CD4-positive, alpha-beta memory T cell (primary cell): ENCODE data around the gene SLC35A3. TPM values are rescaled to one million over a fixed set of nuclear protein-coding genes. Genes with fewer than 3 reads are reported as not detected.

Experiments used
- CTCF ChIA-PET: fragments of 350-600 bp; sonication (Branson Sonifier 250); formaldehyde crosslinking; loops from one replicate; lab custom pipeline; 2021; ENCODE audit warnings: inconsistent platforms; ENCODE audit not compliant: partially characterized antibody; lab: Charles Lee
- POLR2A ChIA-PET: fragments of 350-600 bp; sonication (Branson Sonifier 250); formaldehyde crosslinking; loops from one replicate; lab custom pipeline; 2021; ENCODE audit not compliant: partially characterized antibody; lab: Charles Lee
- DNase-seq, 5 donors: peaks; one replicate each; pipeline versions ENCODE4 v3.0.0 to v3.0.0-alpha.2; 2020 to 2022; ENCODE audit warnings: mixed read lengths in 1 of 5
- H3K27ac ChIP-seq: one replicate; pipeline ENCODE4 v1.7.0; 2013; ENCODE audit warnings: low read depth, low read length
- H3K27me3 ChIP-seq: 2 replicates; pipeline ENCODE4 v1.7.0; 2013; ENCODE audit warnings: mild to moderate bottlenecking, low read length, moderate library complexity; ENCODE audit not compliant: insufficient read depth
- H3K36me3 ChIP-seq: 2 replicates; pipeline ENCODE4 v1.7.0; 2013; ENCODE audit warnings: mild to moderate bottlenecking, low read length, moderate library complexity; ENCODE audit not compliant: insufficient read depth
- H3K4me1 ChIP-seq: 2 replicates; pipeline ENCODE4 v1.7.0; 2013; ENCODE audit warnings: mild to moderate bottlenecking, low read length, moderate library complexity; ENCODE audit not compliant: insufficient read depth
- H3K4me3 ChIP-seq, 2 donors: one replicate each; pipeline ENCODE4 v1.7.0; 2013; ENCODE audit warnings: low read length in 2 of 2, mild to moderate bottlenecking in 1 of 2
- H3K9me3 ChIP-seq, 2 donors: one replicate each; pipeline ENCODE4 v1.7.0; 2013; ENCODE audit warnings: low read length in 2 of 2, control low read depth in 1 of 2; ENCODE audit not compliant: control insufficient read depth in 1 of 2
- H3K27ac Mint-ChIP-seq, 7 donors: one replicate each; pipeline ENCODE4 v1.8.0; 2020 to 2021; ENCODE audit warnings: mixed read lengths in 7 of 7, mild to moderate bottlenecking in 6 of 7, inconsistent platforms in 3 of 7, moderate library complexity in 3 of 7
- H3K27me3 Mint-ChIP-seq, 2 donors: one replicate each; pipeline ENCODE4 v1.8.0; 2020 to 2021; ENCODE audit warnings: mixed read lengths in 2 of 2
- H3K36me3 Mint-ChIP-seq, 2 donors: one replicate each; pipeline ENCODE4 v1.8.0; 2020 to 2021; ENCODE audit warnings: mixed read lengths in 2 of 2, inconsistent platforms in 1 of 2, mild to moderate bottlenecking in 1 of 2
- H3K4me1 Mint-ChIP-seq, 4 donors: one replicate each; pipeline ENCODE4 v1.8.0; 2020 to 2021; ENCODE audit warnings: mixed read lengths in 4 of 4, mild to moderate bottlenecking in 1 of 4
- H3K4me3 Mint-ChIP-seq, 8 donors: one replicate each; pipeline ENCODE4 v1.8.0; 2020 to 2021; ENCODE audit warnings: mixed read lengths in 8 of 8, mild to moderate bottlenecking in 7 of 8, moderate library complexity in 6 of 8, inconsistent platforms in 3 of 8
- H3K9me3 Mint-ChIP-seq, 8 donors: one replicate each; pipeline ENCODE4 v1.8.0; 2020 to 2021; ENCODE audit warnings: mixed read lengths in 8 of 8, mild to moderate bottlenecking in 5 of 8, inconsistent platforms in 3 of 8, moderate library complexity in 1 of 8
- intact Hi-C: fragments of 100-400 bp; cut with micrococcal nuclease; formaldehyde crosslinking; loops from one replicate; pipeline ENCODE4 v1.15.1; 2023
- polyA plus RNA-seq, 2 donors: library from polyadenylated mRNA; unstranded; fragments of 300-500 nt; fragmentation: Illumina TruSeq; gene quantifications; one replicate each; pipeline ENCODE4 v1.2.3, GENCODE V29; 2021
- total RNA-seq, 2 experiments: library from RNA; stranded (reverse); gene quantifications; one replicate each; pipeline ENCODE4 v1.2.3, GENCODE V29; 2021

The SLC35A3 gene
- total and polyA plus RNA-seq, 4 experiments from 2014 or later, result 9.0 to 31.5 (median 18.5) TPM

- intact Hi-C loops, result no loop called here
- peak overlapping the region in 2 of 7 donors; percentile 4 to 57 for H3K27ac Mint-ChIP-seq
Measured at GRCh38 chr1:100051893-100052292, 82.1 kb downstream of the SLC35A3 start.

GRCh38 chr1:100053119-100053518, 83.3 kb downstream of the SLC35A3 start:
- no peaks in the 10 kb centered on the region for H3K27me3 Mint-ChIP-seq
- peaks cover 13% of the 10 kb centered on the region for H3K36me3 ChIP-seq
- H3K27ac ChIP-seq, result no peak overlapping the region
- ChIA-PET CTCF (no interaction called here), POLR2A (interaction anchor here (1.1 kb wide), 1 partner anchor 83 kb away, joined by 3 read pairs; the partner anchor contains the start of gene SLC35A3)
- no peaks in the 10 kb centered on the region for H3K27me3 ChIP-seq
- H3K4me1 ChIP-seq, result peaks cover 20% of the 10 kb centered on the region
- no peak overlapping the region for H3K4me3 Mint-ChIP-seq
- H3K4me3 ChIP-seq, result no peak overlapping the region
- H3K9me3 ChIP-seq, result no peaks in the 10 kb centered on the region
- peaks cover 20 to 47% of the 10 kb centered on the region in 2 donors for H3K36me3 Mint-ChIP-seq
- peak overlapping the region in 2 of 7 donors; percentile 3 to 47 for H3K27ac Mint-ChIP-seq
- H3K9me3 Mint-ChIP-seq, result no peaks in the 10 kb centered on the region
- intact Hi-C loops, result no loop called here
- peaks cover 32 to 57% (median 46%) of the 10 kb centered on the region in 4 donors for H3K4me1 Mint-ChIP-seq
- no peak for DNase-seq

More at GRCh38 chr1:100051893-100052292, 82.1 kb downstream of the SLC35A3 start:
- no peak overlapping the region for H3K4me3 ChIP-seq
- no peaks in the 10 kb centered on the region for H3K9me3 Mint-ChIP-seq
- H3K36me3 Mint-ChIP-seq, result peaks cover 20 to 41% of the 10 kb centered on the region in 2 donors
- POLR2A ChIA-PET, result interaction anchor here (0.7 to 2.1 kb wide), 2 partner anchors 14 to 100 kb away, joined by 3 to 7 read pairs; a partner anchor contains a TSS
- no peaks in the 10 kb centered on the region for H3K27me3 Mint-ChIP-seq
- H3K36me3 ChIP-seq, result peaks cover 9% of the 10 kb centered on the region
- no peak for DNase-seq
- no peak overlapping the region for H3K27ac ChIP-seq
- H3K27me3 ChIP-seq, result no peaks in the 10 kb centered on the region
- CTCF ChIA-PET, result interaction anchor here (0.7 kb wide), 1 partner anchor 27 kb away, joined by 3 read pairs; no protein-coding TSS in a partner anchor
- H3K4me3 Mint-ChIP-seq, result peak overlapping the region in 1 of 8 donors; percentile 18
- H3K4me1 ChIP-seq, result peaks cover 33% of the 10 kb centered on the region
- H3K4me1 Mint-ChIP-seq, result peaks cover 36 to 64% (median 53%) of the 10 kb centered on the region in 4 donors
- H3K9me3 ChIP-seq, result no peaks in the 10 kb centered on the region

- H3K4me1 Mint-ChIP-seq, result peaks cover 27 to 51% (median 41%) of the 10 kb centered on the region in 4 donors
- no peaks in the 10 kb centered on the region for H3K9me3 ChIP-seq
- H3K4me3 ChIP-seq, result no peak overlapping the region
- DNase-seq, result no peak
- peaks cover 14% of the 10 kb centered on the region for H3K4me1 ChIP-seq
- no peak overlapping the region for H3K4me3 Mint-ChIP-seq
- ChIA-PET CTCF (no interaction called here), POLR2A (interaction anchor here (0.9 to 1.1 kb wide), 2 partner anchors 79 to 84 kb away, joined by 3 read pairs; partner anchors contain the start of genes SASS6, SLC35A3 and TRMT13)
- no peak overlapping the region for H3K27ac ChIP-seq
- H3K9me3 Mint-ChIP-seq, result no peaks in the 10 kb centered on the region
- peaks cover 15% of the 10 kb centered on the region for H3K36me3 ChIP-seq
- H3K27me3 ChIP-seq, result no peaks in the 10 kb centered on the region
- intact Hi-C loops, result no loop called here
- H3K27me3 Mint-ChIP-seq, result no peaks in the 10 kb centered on the region
- peaks cover 20 to 51% of the 10 kb centered on the region in 2 donors for H3K36me3 Mint-ChIP-seq
- H3K27ac Mint-ChIP-seq, result peak overlapping the region in 3 of 7 donors; percentile 3 to 82 (median 22)
Measured at GRCh38 chr1:100053727-100054126, 83.9 kb downstream of the SLC35A3 start.

- H3K9me3 ChIP-seq, result no peaks in the 10 kb centered on the region
- CTCF ChIA-PET, result no interaction called here
- DNase-seq, result no peak
Measured at GRCh38 chr1:100061681-100062080, 91.9 kb downstream of the SLC35A3 start.

GRCh38 chr1:100065183-100065968, 95.6 kb downstream of the SLC35A3 start:
- peaks cover 14 to 35% (median 25%) of the 10 kb centered on the region in 4 donors for H3K4me1 Mint-ChIP-seq
- peak overlapping the region; percentile 31 to 90 (median 72) for H3K27ac Mint-ChIP-seq
- peaks cover 70% of the 10 kb centered on the region for H3K36me3 ChIP-seq
- no peaks in the 10 kb centered on the region for H3K27me3 ChIP-seq
- H3K9me3 ChIP-seq, result no peaks in the 10 kb centered on the region
- POLR2A ChIA-PET, result no interaction called here
- H3K9me3 Mint-ChIP-seq, result no peaks in the 10 kb centered on the region
- CTCF ChIA-PET, result interaction anchor here (0.6 kb wide), 1 partner anchor 9 kb away, joined by 3 read pairs; no protein-coding TSS in a partner anchor
- no peaks in the 10 kb centered on the region for H3K27me3 Mint-ChIP-seq
- no peak overlapping the region for H3K4me3 ChIP-seq
- peak overlapping the region in 1 of 8 donors; percentile 7 for H3K4me3 Mint-ChIP-seq
- H3K4me1 ChIP-seq, result peaks cover 15% of the 10 kb centered on the region
- intact Hi-C loops, result no loop called here
- peaks cover 69 to 75% of the 10 kb centered on the region in 2 donors for H3K36me3 Mint-ChIP-seq
- H3K27ac ChIP-seq, result no peak overlapping the region
- no peak for DNase-seq

More at GRCh38 chr1:100061681-100062080, 91.9 kb downstream of the SLC35A3 start:
- Histone ChIP-seq H3K27me3 (no peaks in the 10 kb centered on the region), H3K4me3 (no peak overlapping the region), H3K36me3 (peaks cover 51% of the 10 kb centered on the region), H3K27ac (no peak overlapping the region), H3K4me1 (peaks cover 15% of the 10 kb centered on the region)
- no peaks in the 10 kb centered on the region for H3K27me3 Mint-ChIP-seq
- peaks cover 45 to 69% of the 10 kb centered on the region in 2 donors for H3K36me3 Mint-ChIP-seq
- H3K4me1 Mint-ChIP-seq, result peaks cover 20 to 44% (median 25%) of the 10 kb centered on the region in 4 donors
- H3K9me3 Mint-ChIP-seq, result no peaks in the 10 kb centered on the region
- intact Hi-C loops, result no loop called here
- POLR2A ChIA-PET, result no interaction called here
- peak overlapping the region in 1 of 7 donors; percentile 4 for H3K27ac Mint-ChIP-seq
- no peak overlapping the region for H3K4me3 Mint-ChIP-seq

- Mint-ChIP-seq H3K27ac (peak overlapping the region in 5 of 7 donors; percentile 8 to 90 (median 72)), H3K36me3 (peaks cover 64 to 76% of the 10 kb centered on the region in 2 donors), H3K9me3 (no peaks in the 10 kb centered on the region), H3K4me1 (peaks cover 13 to 32% (median 24%) of the 10 kb centered on the region in 4 donors), H3K4me3 (no peak overlapping the region), H3K27me3 (no peaks in the 10 kb centered on the region)
- Histone ChIP-seq H3K27me3 (no peaks in the 10 kb centered on the region), H3K4me1 (peaks cover 15% of the 10 kb centered on the region), H3K9me3 (no peaks in the 10 kb centered on the region), H3K27ac (no peak overlapping the region), H3K36me3 (peaks cover 65% of the 10 kb centered on the region), H3K4me3 (no peak overlapping the region)
- ChIA-PET CTCF (no interaction called here), POLR2A (no interaction called here)
- intact Hi-C loops, result no loop called here
- DNase-seq, result no peak
Measured at GRCh38 chr1:100065969-100066227, 96.1 kb downstream of the SLC35A3 start.

- Mint-ChIP-seq H3K27ac (peak overlapping the region in 3 of 7 donors; percentile 29 to 65 (median 39)), H3K4me3 (no peak overlapping the region), H3K27me3 (no peaks in the 10 kb centered on the region), H3K36me3 (peaks cover 61 to 78% of the 10 kb centered on the region in 2 donors), H3K4me1 (peaks cover 9 to 14% (median 10%) of the 10 kb centered on the region in 4 donors), H3K9me3 (no peaks in the 10 kb centered on the region)
- H3K9me3 ChIP-seq, result no peaks in the 10 kb centered on the region
- intact Hi-C loops, result no loop called here
- H3K4me1 ChIP-seq, result peaks cover 4% of the 10 kb centered on the region
- DNase-seq, result no peak
- no peak overlapping the region for H3K4me3 ChIP-seq
- ChIA-PET CTCF (interaction anchor here (1.0 to 1.1 kb wide), 2 partner anchors 20 to 33 kb away, joined by 3 to 4 read pairs; a partner anchor contains a TSS), POLR2A (no interaction called here)
- no peak overlapping the region for H3K27ac ChIP-seq
- peaks cover 67% of the 10 kb centered on the region for H3K36me3 ChIP-seq
- no peaks in the 10 kb centered on the region for H3K27me3 ChIP-seq
Measured at GRCh38 chr1:100070201-100070939, 100.6 kb downstream of the SLC35A3 start.
